ENCODE results near the gene FAM241A. TPM values are rescaled to one million over a fixed set of nuclear protein-coding genes. Genes with fewer than 3 reads are reported as not detected.

FAM241A gene
- total and polyA plus RNA-seq, 8 donors: 0.58 to 8.4 (median 3.1) TPM; not detected in 1

DNA sequence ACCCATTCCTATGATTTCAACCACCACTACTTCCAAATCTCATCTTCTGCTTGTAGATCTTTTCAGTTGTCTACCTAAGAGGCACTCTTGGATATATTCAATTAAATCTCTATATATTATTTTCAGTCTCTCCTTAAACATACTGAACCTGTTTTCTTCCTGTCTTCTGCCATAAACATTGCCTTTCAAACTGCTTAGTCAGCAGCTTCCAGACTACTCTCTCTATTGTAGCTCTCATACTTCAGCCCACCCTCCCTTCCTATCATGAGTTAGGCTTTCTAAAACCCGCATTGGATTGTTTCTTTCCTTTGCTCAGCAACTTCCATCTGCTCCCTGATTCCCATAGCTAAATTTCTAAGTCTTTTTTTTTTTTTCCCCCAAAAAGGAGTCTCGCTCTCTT is 90.8 kb downstream of the FAM241A start:
- peaks cover 5 to 35% (median 14%) of the 10 kb centered on the region in 4 donors for H3K4me1 ChIP-seq
- no peak for TF ChIP-seq EP300 (IDR thresholded peaks at IDR 0.05)
- TF ChIP-seq, protein P1, sequence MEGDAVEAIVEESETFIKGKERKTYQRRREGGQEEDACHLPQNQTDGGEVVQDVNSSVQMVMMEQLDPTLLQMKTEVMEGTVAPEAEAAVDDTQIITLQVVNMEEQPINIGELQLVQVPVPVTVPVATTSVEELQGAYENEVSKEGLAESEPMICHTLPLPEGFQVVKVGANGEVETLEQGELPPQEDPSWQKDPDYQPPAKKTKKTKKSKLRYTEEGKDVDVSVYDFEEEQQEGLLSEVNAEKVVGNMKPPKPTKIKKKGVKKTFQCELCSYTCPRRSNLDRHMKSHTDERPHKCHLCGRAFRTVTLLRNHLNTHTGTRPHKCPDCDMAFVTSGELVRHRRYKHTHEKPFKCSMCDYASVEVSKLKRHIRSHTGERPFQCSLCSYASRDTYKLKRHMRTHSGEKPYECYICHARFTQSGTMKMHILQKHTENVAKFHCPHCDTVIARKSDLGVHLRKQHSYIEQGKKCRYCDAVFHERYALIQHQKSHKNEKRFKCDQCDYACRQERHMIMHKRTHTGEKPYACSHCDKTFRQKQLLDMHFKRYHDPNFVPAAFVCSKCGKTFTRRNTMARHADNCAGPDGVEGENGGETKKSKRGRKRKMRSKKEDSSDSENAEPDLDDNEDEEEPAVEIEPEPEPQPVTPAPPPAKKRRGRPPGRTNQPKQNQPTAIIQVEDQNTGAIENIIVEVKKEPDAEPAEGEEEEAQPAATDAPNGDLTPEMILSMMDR (IDR thresholded peaks at IDR 0.05): no peak
- TF ChIP-seq POLR2A (IDR thresholded peaks at IDR 0.05): no peak
- no peak for TF ChIP-seq POLR2AphosphoS5 (IDR thresholded peaks at IDR 0.05)
- no peaks in the 10 kb centered on the region for H3K36me3 ChIP-seq
- WGBS, 5 donors: 92 to 97% (median 93%) methylated on average over 2 of the region's 2 CpGs
- intact Hi-C loops (cut with DNase I; ENCODE audit: low total_unique reads): loop anchor here (5.0 kb wide), 1 partner anchor 139 kb away; no protein-coding TSS in a partner anchor
- H3K27ac ChIP-seq: no peak overlapping the region
- no peaks in the 10 kb centered on the region for H3K27me3 ChIP-seq
- no peak overlapping the region for H3K4me3 ChIP-seq
- DNase-seq: no peak
- no peaks in the 10 kb centered on the region for H3K9me3 ChIP-seq

DNA sequence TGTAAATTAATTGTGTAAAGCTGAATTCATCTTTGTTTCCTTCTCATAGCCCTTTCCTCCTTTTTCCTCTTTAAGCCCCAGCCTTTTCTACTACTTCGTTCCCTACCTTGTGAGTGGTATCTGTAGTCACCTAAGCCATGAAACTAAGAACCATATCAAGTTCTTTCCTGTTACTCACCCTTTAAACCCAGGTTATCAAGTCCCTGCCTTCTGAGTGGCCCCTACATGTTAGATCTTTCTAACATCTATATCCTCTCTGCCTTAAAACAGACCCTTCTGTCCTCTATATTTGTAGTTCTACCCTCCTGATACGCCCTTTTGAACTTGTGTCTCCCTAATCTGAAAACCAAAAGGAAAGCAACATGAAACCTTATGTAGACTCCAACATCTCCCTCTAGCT is 93.6 kb downstream of the FAM241A start:
- Histone ChIP-seq H3K4me1 (peaks cover 0 to 19% (median 2%) of the 10 kb centered on the region in 4 donors), H3K36me3 (no peaks in the 10 kb centered on the region), H3K4me3 (no peak overlapping the region), H3K27ac (no peak overlapping the region), H3K27me3 (no peaks in the 10 kb centered on the region), H3K9me3 (no peaks in the 10 kb centered on the region)
- intact Hi-C loops (cut with DNase I; ENCODE audit: low total_unique reads): loop anchor here (5.0 kb wide), 1 partner anchor 142 kb away; no protein-coding TSS in a partner anchor
- TF ChIP-seq POLR2A (IDR thresholded peaks at IDR 0.05): no peak
- no peak for TF ChIP-seq EP300 (IDR thresholded peaks at IDR 0.05)
- TF ChIP-seq, protein P1 (IDR thresholded peaks at IDR 0.05): no peak
- no peak for TF ChIP-seq POLR2AphosphoS5 (IDR thresholded peaks at IDR 0.05)
- 95 to 98% (median 96%) methylated on average over 2 of the region's 2 CpGs for WGBS, 5 donors
- no peak for DNase-seq

Other genes with a start within 250 kb of the FAM241A start
- 10 to 100 TPM; 11.6 to 35.6 (median 22.6) TPM for gene AP1AR, start 86.3 kb downstream of the FAM241A start, total RNA-seq
- gene AP1AR, start 86.3 kb downstream of the FAM241A start, polyA plus RNA-seq: 10 to 100 TPM in 1 of 3 donors, 1 to 10 TPM in 2; 9.5 to 12.7 (median 9.9) TPM
- gene TIFA, start 140.4 kb downstream of the FAM241A start, total RNA-seq: 10 to 100 TPM in 1 of 5 donors, 1 to 10 TPM in 2, not detected in 2; 5.8 to 14.1 (median 7.7) TPM
- 1 to 10 TPM; 7.5 to 9.3 (median 7.9) TPM for gene TIFA, start 140.4 kb downstream of the FAM241A start, polyA plus RNA-seq
- gene ALPK1, start 151.9 kb downstream of the FAM241A start, total RNA-seq: 10 to 100 TPM; 19.3 to 47.7 (median 37.5) TPM
- 1 to 10 TPM; 2.9 to 6.1 (median 5.2) TPM for gene ALPK1, start 151.9 kb downstream of the FAM241A start, polyA plus RNA-seq